Upper lobe of left lung (tissue), 4 donors: ENCODE measurements around the gene BANF2.

Source experiments
- EP300 ChIP-seq, 4 donors: sonication (generic); formaldehyde crosslinking; IDR thresholded peaks; one replicate each; pipeline ENCODE4 v1.5.1; 2017; ENCODE audit warnings: antibody characterized with exemption in 4 of 4, control low read depth in 2 of 4
- TF ChIP-seq, protein P1 (sequence below), 6 experiments: fragments of 450-650 bp in 4 of 6; fragments of 200-600 bp in 2 of 6; sonication (generic) in 2 of 6; IDR thresholded peaks; one replicate each; pipeline ENCODE4 v1.5.1; 2016 to 2019; ENCODE audit warnings: antibody characterized with exemption in 6 of 6

GRCh38 chr20:17782768-17783167 lies 83.0 kb downstream of the BANF2 start:
- no peak for TF ChIP-seq EP300 (IDR thresholded peaks at IDR 0.05)
- TF ChIP-seq, protein P1, sequence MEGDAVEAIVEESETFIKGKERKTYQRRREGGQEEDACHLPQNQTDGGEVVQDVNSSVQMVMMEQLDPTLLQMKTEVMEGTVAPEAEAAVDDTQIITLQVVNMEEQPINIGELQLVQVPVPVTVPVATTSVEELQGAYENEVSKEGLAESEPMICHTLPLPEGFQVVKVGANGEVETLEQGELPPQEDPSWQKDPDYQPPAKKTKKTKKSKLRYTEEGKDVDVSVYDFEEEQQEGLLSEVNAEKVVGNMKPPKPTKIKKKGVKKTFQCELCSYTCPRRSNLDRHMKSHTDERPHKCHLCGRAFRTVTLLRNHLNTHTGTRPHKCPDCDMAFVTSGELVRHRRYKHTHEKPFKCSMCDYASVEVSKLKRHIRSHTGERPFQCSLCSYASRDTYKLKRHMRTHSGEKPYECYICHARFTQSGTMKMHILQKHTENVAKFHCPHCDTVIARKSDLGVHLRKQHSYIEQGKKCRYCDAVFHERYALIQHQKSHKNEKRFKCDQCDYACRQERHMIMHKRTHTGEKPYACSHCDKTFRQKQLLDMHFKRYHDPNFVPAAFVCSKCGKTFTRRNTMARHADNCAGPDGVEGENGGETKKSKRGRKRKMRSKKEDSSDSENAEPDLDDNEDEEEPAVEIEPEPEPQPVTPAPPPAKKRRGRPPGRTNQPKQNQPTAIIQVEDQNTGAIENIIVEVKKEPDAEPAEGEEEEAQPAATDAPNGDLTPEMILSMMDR (IDR thresholded peaks at IDR 0.05), result no peak
